SK-N-SH treated with all-trans-retinoic acid at 6 μM for 48 hours (cell line): Measurements from ENCODE around the gene PSME3IP1.

Experiments
- ARNTL ChIP-seq: fragments of 450-650 bp; formaldehyde crosslinking; IDR thresholded peaks from 2 replicates; pipeline ENCODE4 v1.5.0; 2020; ENCODE audit warnings: low read depth, mild to moderate bottlenecking, moderate library complexity, borderline replicate concordance
- PATZ1 ChIP-seq: fragments of 250-450 bp; sonication (Bioruptor Pico); IDR thresholded peaks from 2 replicates; pipeline ENCODE4 v1.8.0; 2020; ENCODE audit warnings: mild to moderate bottlenecking, moderate library complexity, borderline replicate concordance
- TOX ChIP-seq: fragments of 250-450 bp; sonication (Bioruptor Pico); IDR thresholded peaks from 2 replicates; pipeline ENCODE4 v1.8.0; 2021; ENCODE audit warnings: mild to moderate bottlenecking, moderate library complexity, borderline replicate concordance

GRCh38 chr16:57169327-57169726 is 16.5 kb downstream of the PSME3IP1 start:
- TF ChIP-seq PATZ1 (CRISPR knock-in tag), result no peak
- TF ChIP-seq TOX (CRISPR knock-in tag), result no peak
- TF ChIP-seq ARNTL (CRISPR knock-in tag), result no peak
